ENCODE results near the gene CDH23. TPM values are rescaled to one million over a fixed set of nuclear protein-coding genes. Genes with fewer than 3 reads are reported as not detected.
"Not testable (repeated sequence)": the region's sequence is repeated elsewhere in the genome, so short reads cannot be mapped to it uniquely, and the experiment has no call there.

The CDH23 gene
- total RNA-seq, 4 donors from 2014 or later: 0.57 to 5.9 (median 1.0) TPM

GRCh38 chr10:71358277-71358676, 38.4 kb upstream of the CDH23 start:
- intact Hi-C loops (cut with DNase I): no loop called here
- no peaks in the 10 kb centered on the region for H3K27me3 ChIP-seq
- no peak overlapping the region for H3K4me3 ChIP-seq
- DNase-seq: no peak
- peaks cover 0 to 52% (median 0%) of the 10 kb centered on the region in 3 donors for H3K36me3 ChIP-seq
- no peaks in the 10 kb centered on the region for H3K9me3 ChIP-seq
- no peak for TF ChIP-seq POLR2A (IDR thresholded peaks at IDR 0.05)
- no peak for TF ChIP-seq CTCF (IDR thresholded peaks at IDR 0.05)
- no peaks in the 10 kb centered on the region for H3K4me1 ChIP-seq
- 86 to 93% methylated on average over 5 to 6 of the region's 8 CpGs for WGBS, 2 donors
- H3K27ac ChIP-seq: no peak overlapping the region

- DNase-seq; H3K27me3 ChIP-seq; H3K4me3 ChIP-seq; H3K9me3 ChIP-seq; intact Hi-C loops (cut with DNase I); H3K4me1 ChIP-seq: not testable (repeated sequence)
- WGBS, 2 donors: 87 to 92% methylated on average over 5 to 9 of the region's 10 CpGs
- peaks cover 0 to 46% (median 0%) of the 10 kb centered on the region in 3 donors for H3K36me3 ChIP-seq
- peak overlapping the region in 2 of 4 donors; percentile 7 to 11 for H3K27ac ChIP-seq
Measured at GRCh38 chr10:71358906-71359305, 37.8 kb upstream of the CDH23 start.

- 29 to 50% methylated on average over 6 to 9 of the region's 9 CpGs for WGBS, 2 donors
- Histone ChIP-seq H3K27me3 (no peaks in the 10 kb centered on the region), H3K4me3 (no peak overlapping the region), H3K4me1 (no peaks in the 10 kb centered on the region), H3K27ac (peak overlapping the region in 1 of 4 donors; percentile 11), H3K36me3 (peaks cover 0 to 49% (median 0%) of the 10 kb centered on the region in 3 donors), H3K9me3 (no peaks in the 10 kb centered on the region)
- intact Hi-C loops (cut with DNase I): no loop called here
- TF ChIP-seq CTCF (IDR thresholded peaks at IDR 0.05): no peak
- TF ChIP-seq POLR2A (IDR thresholded peaks at IDR 0.05): no peak
- no peak for DNase-seq
Measured at GRCh38 chr10:71359364-71360046, 37.2 kb upstream of the CDH23 start.

GRCh38 chr10:71360735-71361134, 36.0 kb upstream of the CDH23 start:
- intact Hi-C loops (cut with DNase I): no loop called here
- Histone ChIP-seq H3K4me1 (no peaks in the 10 kb centered on the region), H3K27me3 (no peaks in the 10 kb centered on the region), H3K27ac (no peak overlapping the region), H3K9me3 (no peaks in the 10 kb centered on the region), H3K36me3 (peaks cover 0 to 49% (median 0%) of the 10 kb centered on the region in 3 donors), H3K4me3 (no peak overlapping the region)
- no peak for DNase-seq
- TF ChIP-seq POLR2A (IDR thresholded peaks at IDR 0.05): no peak
- no peak for TF ChIP-seq CTCF (IDR thresholded peaks at IDR 0.05)
- 83 to 93% methylated on average over 2 of the region's 2 CpGs for WGBS, 2 donors

- DNase-seq: no peak
- TF ChIP-seq CTCF (IDR thresholded peaks at IDR 0.05): no peak
- TF ChIP-seq POLR2A (IDR thresholded peaks at IDR 0.05): no peak
Measured at GRCh38 chr10:71361581-71361980, 35.1 kb upstream of the CDH23 start.

More at GRCh38 chr10:71361581-71361980, 35.1 kb upstream of the CDH23 start:
- H3K9me3 ChIP-seq: no peaks in the 10 kb centered on the region
- no peaks in the 10 kb centered on the region for H3K4me1 ChIP-seq
- no peak overlapping the region for H3K4me3 ChIP-seq
- H3K27me3 ChIP-seq: no peaks in the 10 kb centered on the region
- no peak overlapping the region for H3K27ac ChIP-seq
- 93 to 100% methylated on average over 1 to 7 of the region's 7 CpGs for WGBS, 2 donors
- peaks cover 0 to 40% (median 0%) of the 10 kb centered on the region in 3 donors for H3K36me3 ChIP-seq
- intact Hi-C loops (cut with DNase I): no loop called here
